SK-N-MC (cell line): ENCODE measurements around the gene ARHGEF10L.

ENCODE experiments used
- DNase-seq: peaks from one replicate; pipeline ENCODE4 v3.0.0-alpha.2; 2011; ENCODE audit warnings: low read depth, low spot score
- H3K27ac ChIP-seq: fragments of 200-600 bp; sonication (generic); 2 replicates; pipeline ENCODE4 v1.5.1; 2016; ENCODE audit warnings: mixed run types
- H3K36me3 ChIP-seq: fragments of 200-600 bp; sonication (generic); 2 replicates; pipeline ENCODE4 v1.6.1; 2017; ENCODE audit warnings: antibody characterized with exemption, low read length, mixed read lengths; ENCODE audit not compliant: insufficient read depth
- H3K4me3 ChIP-seq: fragments of 200-600 bp; sonication (generic); 2 replicates; pipeline ENCODE4 v1.5.1; 2016
- H3K9ac ChIP-seq: fragments of 200-600 bp; sonication (generic); 2 replicates; pipeline ENCODE4 v1.8.0; 2017; ENCODE audit warnings: mixed run types, mixed read lengths; ENCODE audit not compliant: insufficient read length
- H3K9me3 ChIP-seq: fragments of 200-600 bp; sonication (generic); 2 replicates; pipeline ENCODE4 v1.6.1; 2017; ENCODE audit warnings: low read depth, mild to moderate bottlenecking, antibody characterized with exemption, low read length, moderate library complexity, mixed read lengths
- EZH2 ChIP-seq: fragments of 200-600 bp; sonication (generic); IDR thresholded peaks from one replicate; pipeline ENCODE4 v1.6.1; 2017; ENCODE audit warnings: antibody characterized with exemption
- FOXP2 ChIP-seq: optimal IDR thresholded peaks from 2 replicates; pipeline ENCODE3; 2011; ENCODE audit warnings: mild to moderate bottlenecking, moderate library complexity; ENCODE audit not compliant: insufficient read depth; ENCODE audit errors: extremely low read length, control extremely low read depth
- POLR2AphosphoS5 ChIP-seq: IDR thresholded peaks from 2 replicates; pipeline ENCODE4 v1.6.1; 2012; ENCODE audit warnings: mild to moderate bottlenecking, low read depth, low read length, borderline replicate concordance

ARHGEF10L gene

GRCh38 chr1:17662296-17662695 lies 122.8 kb downstream of the ARHGEF10L start:
- Histone ChIP-seq H3K27ac (no peak overlapping the region), H3K9ac (no peak overlapping the region), H3K36me3 (no peaks in the 10 kb centered on the region), H3K4me3 (no peak overlapping the region), H3K9me3 (no peaks in the 10 kb centered on the region)
- no peak for DNase-seq
- TF ChIP-seq POLR2AphosphoS5, result no peak

DNA sequence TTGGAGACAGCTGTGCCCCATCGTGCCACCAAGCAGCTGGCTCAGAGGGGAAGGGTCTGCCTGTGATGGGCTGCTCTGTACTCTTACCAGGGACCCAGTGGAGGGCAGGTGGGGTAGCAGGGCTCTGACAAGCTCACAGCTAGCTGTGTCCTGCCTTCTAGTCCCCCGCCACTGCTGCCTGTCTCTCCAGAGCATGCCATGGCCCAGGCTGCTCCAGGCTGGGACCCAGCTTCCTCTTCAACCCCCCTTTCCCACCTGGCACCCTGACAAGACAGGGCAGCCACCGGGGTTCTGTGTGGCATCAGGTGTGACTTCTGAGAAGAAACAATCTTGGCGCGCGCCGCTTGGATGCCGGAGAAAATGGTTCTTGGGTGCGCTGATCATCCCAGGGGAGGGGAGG lies 123.3 kb downstream of the ARHGEF10L start:
- no peak for DNase-seq
- no peak for TF ChIP-seq EZH2
- TF ChIP-seq POLR2AphosphoS5, result no peak
- TF ChIP-seq FOXP2, result no peak
- no peak overlapping the region for H3K9ac ChIP-seq
- no peak overlapping the region for H3K4me3 ChIP-seq
- no peaks in the 10 kb centered on the region for H3K36me3 ChIP-seq
- no peak overlapping the region for H3K27ac ChIP-seq
- no peaks in the 10 kb centered on the region for H3K9me3 ChIP-seq

DNA sequence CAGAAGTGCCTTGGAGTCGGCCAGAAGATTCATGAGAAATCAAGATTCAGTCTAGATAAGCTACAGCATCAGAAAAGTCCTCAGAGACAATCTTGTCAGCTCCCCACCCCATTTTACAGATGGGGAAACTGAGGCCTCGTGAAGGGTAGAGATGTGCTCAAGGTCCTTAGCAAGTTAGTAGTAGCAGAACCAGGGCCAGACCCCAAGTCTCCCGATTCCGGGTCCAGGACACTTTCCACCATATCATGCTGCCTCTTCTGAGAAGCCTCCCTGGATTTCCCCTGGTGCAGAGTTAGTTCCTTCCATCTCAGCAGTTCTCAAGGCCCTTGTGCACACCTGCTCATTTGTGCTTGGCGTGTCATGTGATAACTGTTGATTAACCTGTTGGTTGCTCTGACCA lies 124.1 kb downstream of the ARHGEF10L start:
- no peak overlapping the region for H3K27ac ChIP-seq
- H3K4me3 ChIP-seq, result no peak overlapping the region
- no peak for TF ChIP-seq FOXP2
- TF ChIP-seq POLR2AphosphoS5, result no peak
- no peaks in the 10 kb centered on the region for H3K9me3 ChIP-seq
- H3K36me3 ChIP-seq, result no peaks in the 10 kb centered on the region
- H3K9ac ChIP-seq, result no peak overlapping the region
- no peak for DNase-seq

- Histone ChIP-seq H3K36me3 (no peaks in the 10 kb centered on the region), H3K9me3 (no peaks in the 10 kb centered on the region), H3K4me3 (no peak overlapping the region), H3K9ac (no peak overlapping the region), H3K27ac (no peak overlapping the region)
- TF ChIP-seq POLR2AphosphoS5, result no peak
- TF ChIP-seq EZH2, result no peak
- TF ChIP-seq FOXP2, result no peak
- no peak for DNase-seq
Measured at GRCh38 chr1:17664322-17664721, 124.8 kb downstream of the ARHGEF10L start.

- DNase-seq, result no peak
- H3K4me3 ChIP-seq, result no peak overlapping the region
- no peaks in the 10 kb centered on the region for H3K9me3 ChIP-seq
- no peaks in the 10 kb centered on the region for H3K36me3 ChIP-seq
- TF ChIP-seq EZH2 (no peak), FOXP2 (no peak), POLR2AphosphoS5 (no peak)
- no peak overlapping the region for H3K27ac ChIP-seq
- H3K9ac ChIP-seq, result no peak overlapping the region
Measured at GRCh38 chr1:17665054-17665453, 125.6 kb downstream of the ARHGEF10L start.

GRCh38 chr1:17665950-17666720 lies 126.6 kb downstream of the ARHGEF10L start:
- Histone ChIP-seq H3K9me3 (no peaks in the 10 kb centered on the region), H3K36me3 (no peaks in the 10 kb centered on the region), H3K4me3 (no peak overlapping the region), H3K9ac (no peak overlapping the region), H3K27ac (no peak overlapping the region)
- no peak for DNase-seq
- TF ChIP-seq FOXP2, result no peak
- TF ChIP-seq EZH2, result no peak
- no peak for TF ChIP-seq POLR2AphosphoS5

GRCh38 chr1:17667641-17668040 lies 128.1 kb downstream of the ARHGEF10L start:
- no peak overlapping the region for H3K27ac ChIP-seq
- H3K4me3 ChIP-seq, result no peak overlapping the region
- DNase-seq, result no peak
- no peak overlapping the region for H3K9ac ChIP-seq
- H3K9me3 ChIP-seq, result no peaks in the 10 kb centered on the region
- TF ChIP-seq POLR2AphosphoS5 (no peak), FOXP2 (no peak), EZH2 (no peak)
- H3K36me3 ChIP-seq, result no peaks in the 10 kb centered on the region

DNA sequence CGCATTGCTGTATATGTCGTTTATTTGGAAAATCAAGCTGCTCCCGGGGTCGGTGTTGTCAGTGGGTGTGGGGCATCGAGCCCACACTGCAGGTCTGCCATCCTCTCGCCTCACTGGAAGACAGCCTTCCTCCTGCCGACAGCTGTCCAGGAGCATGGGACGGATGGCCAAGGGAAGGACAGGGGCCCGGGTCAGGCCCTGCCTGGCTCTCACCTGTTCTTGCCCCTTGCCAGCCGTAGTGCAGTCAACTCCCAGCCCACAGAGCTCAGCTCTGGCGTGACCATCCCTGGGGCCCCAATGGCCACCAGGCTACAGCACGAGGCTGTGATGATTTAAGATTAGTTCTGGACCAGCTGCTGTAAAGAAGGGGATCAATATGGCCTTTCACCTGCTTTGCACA lies 128.7 kb downstream of the ARHGEF10L start:
- Histone ChIP-seq H3K4me3 (no peak overlapping the region), H3K9ac (no peak overlapping the region), H3K36me3 (no peaks in the 10 kb centered on the region), H3K9me3 (no peaks in the 10 kb centered on the region), H3K27ac (no peak overlapping the region)
- DNase-seq, result no peak
- TF ChIP-seq POLR2AphosphoS5 (no peak), EZH2 (no peak), FOXP2 (no peak)

DNA sequence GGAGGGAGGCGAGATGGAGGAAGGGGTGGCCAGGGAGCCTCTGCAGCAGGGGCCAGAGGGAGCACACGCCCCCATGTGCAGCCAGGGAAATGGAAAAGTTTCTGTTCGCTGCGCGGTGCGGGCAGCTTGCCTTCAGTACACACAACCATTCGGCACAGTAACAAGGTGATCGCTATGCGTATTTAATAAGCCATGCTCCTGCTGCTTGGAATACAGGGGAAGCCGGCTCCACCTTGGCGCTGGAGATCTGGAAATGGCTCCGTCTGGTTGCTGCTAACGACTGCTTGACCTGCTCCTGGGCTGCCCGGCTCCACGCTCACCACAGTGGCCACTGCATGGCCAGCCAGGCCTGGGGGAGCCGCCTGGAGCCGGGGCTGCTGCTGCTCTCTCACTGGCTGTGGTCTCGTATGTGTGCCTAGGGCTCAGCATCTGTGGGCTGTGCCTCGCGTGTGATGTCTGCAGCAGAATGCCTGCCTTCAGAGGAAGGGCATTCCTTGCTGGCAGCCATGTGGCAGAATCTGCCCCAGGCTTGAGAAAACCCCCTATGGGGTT lies 129.2 kb downstream of the ARHGEF10L start:
- H3K36me3 ChIP-seq, result no peaks in the 10 kb centered on the region
- no peak overlapping the region for H3K27ac ChIP-seq
- H3K9me3 ChIP-seq, result no peaks in the 10 kb centered on the region
- no peak overlapping the region for H3K9ac ChIP-seq
- no peak for TF ChIP-seq EZH2
- TF ChIP-seq POLR2AphosphoS5, result no peak
- no peak for TF ChIP-seq FOXP2
- DNase-seq, result no peak
- no peak overlapping the region for H3K4me3 ChIP-seq
